GM12891 (cell line): ENCODE results near the gene PEAK1.
"Not testable (repeated sequence)": the region's sequence is repeated elsewhere in the genome, so short reads cannot be mapped to it uniquely, and the experiment has no call there.

Source experiments
- DNase-seq: peaks from one replicate; pipeline ENCODE4 v3.0.0; 2011; ENCODE audit warnings: low spot score; ENCODE audit not compliant: insufficient read length
- FAIRE-seq: peaks from 2 replicates; lab custom pipeline; 2011; peaks lifted over from hg19 to GRCh38; lab: Jason Lieb, UNC
- PAX5 ChIP-seq: IDR thresholded peaks from 2 replicates; pipeline ENCODE4 v1.6.1; 2011; ENCODE audit warnings: low read length, moderate library complexity, mild to moderate bottlenecking; ENCODE audit not compliant: insufficient read depth, severe bottlenecking
- POLR2A ChIP-seq: IDR thresholded peaks from 2 replicates; pipeline ENCODE4 v1.6.1; 2011; ENCODE audit warnings: low read depth, low read length, control low read depth
- POLR2AphosphoS5 ChIP-seq: IDR thresholded peaks from 2 replicates; pipeline ENCODE4 v1.6.1; 2011; ENCODE audit warnings: low read depth, low read length, control low read depth
- POU2F2 ChIP-seq: IDR thresholded peaks from 2 replicates; pipeline ENCODE4 v1.6.1; 2011; ENCODE audit warnings: low read depth, mild to moderate bottlenecking, control low read depth, low read length, moderate library complexity
- SPI1 ChIP-seq: IDR thresholded peaks from 2 replicates; pipeline ENCODE4 v1.6.1; 2011; ENCODE audit warnings: low read depth, low read length, control low read depth
- TAF1 ChIP-seq: IDR thresholded peaks from 2 replicates; pipeline ENCODE4 v1.6.1; 2011; ENCODE audit warnings: low read depth, low read length, control low read depth

The PEAK1 gene

DNA sequence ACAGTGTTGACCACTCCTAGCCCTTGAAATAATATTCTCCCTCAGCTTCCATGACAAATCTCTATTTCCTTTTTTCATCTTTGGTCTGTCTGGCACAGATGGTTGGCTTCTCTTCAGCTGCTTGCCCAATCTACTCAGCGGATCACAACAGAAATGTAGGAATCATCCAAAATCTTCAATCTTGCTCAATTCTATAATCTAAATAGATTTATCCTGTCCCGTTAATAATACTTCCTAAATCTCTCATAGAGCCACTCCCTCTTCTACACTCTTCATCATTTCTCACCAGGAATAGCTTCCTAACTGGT lies 3.8 kb downstream of the PEAK1 start:
- TF ChIP-seq POLR2A (no peak), TAF1 (no peak), POLR2AphosphoS5 (no peak), POU2F2 (no peak), SPI1 (no peak), PAX5 (no peak)
- DNase-seq (no peak), FAIRE-seq (no peak)

DNA sequence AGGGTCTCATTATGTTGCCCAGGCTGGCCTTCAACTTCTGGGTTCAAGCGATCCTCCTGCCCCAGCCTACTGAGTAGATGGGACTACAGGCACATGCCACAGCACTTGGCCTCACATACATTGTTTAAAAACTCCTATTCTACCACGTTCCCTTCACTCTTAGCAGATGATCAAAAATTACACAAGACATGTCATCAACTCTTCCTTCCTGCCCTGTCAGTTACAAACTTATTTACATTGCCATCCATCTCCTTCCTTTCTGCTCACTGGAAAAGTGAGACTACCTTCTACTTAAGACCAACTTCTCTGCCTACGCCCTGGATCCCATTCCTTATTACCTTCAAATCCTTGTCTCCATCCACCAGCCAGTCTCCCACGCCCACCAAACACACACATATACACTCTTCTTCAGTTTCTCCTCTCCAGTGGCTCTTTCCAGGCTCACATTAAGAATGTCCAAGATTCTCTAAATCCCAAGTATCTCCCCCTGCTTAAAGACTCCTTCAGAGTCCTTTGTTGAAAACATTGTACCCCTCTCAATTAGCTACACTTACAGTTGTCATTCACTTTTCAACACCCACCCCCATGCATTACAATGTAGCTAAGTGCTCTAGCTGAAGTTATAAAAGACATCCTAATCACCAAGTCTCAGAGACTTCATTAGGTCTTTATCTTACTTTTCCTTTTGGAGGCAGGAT lies 4.3 kb downstream of the PEAK1 start:
- no peak for FAIRE-seq
- no peak for DNase-seq
- TF ChIP-seq POLR2AphosphoS5, result no peak
- no peak for TF ChIP-seq SPI1
- TF ChIP-seq TAF1, result no peak
- no peak for TF ChIP-seq PAX5
- TF ChIP-seq POLR2A, result no peak
- TF ChIP-seq POU2F2, result no peak

DNA sequence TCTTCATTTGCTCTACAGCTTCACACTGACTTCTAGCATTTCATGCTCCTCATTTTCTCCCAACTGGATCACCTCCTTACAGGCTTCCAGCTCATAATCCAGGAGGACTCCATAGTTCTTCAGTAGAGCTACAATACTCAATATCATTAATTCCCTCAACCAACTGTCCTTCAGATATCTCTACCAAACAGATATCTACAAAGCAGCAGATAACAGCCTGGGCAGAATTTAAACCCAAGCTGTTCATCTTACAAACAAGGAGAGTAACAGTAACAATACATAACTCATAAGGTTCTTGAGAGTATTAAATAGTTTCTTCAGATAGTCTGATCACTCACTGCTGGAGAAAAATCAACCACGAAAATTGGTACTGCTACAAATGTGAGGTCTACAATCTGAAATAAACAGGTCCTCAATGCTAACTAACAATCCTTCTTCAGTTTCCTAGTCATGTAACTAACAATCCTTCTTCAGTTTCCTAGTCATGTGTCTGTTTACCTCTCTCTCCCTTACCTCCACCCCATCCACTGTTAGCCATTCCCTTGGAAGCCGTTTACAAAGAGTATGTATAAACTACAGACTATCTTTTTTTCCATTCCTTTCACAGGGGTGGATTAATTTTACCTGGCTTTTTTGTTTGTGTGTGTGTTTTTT lies 5.0 kb downstream of the PEAK1 start:
- DNase-seq (no peak), FAIRE-seq (no peak)
- TF ChIP-seq SPI1 (no peak), TAF1 (no peak), PAX5 (no peak), POU2F2 (no peak), POLR2AphosphoS5 (no peak), POLR2A (no peak)

DNA sequence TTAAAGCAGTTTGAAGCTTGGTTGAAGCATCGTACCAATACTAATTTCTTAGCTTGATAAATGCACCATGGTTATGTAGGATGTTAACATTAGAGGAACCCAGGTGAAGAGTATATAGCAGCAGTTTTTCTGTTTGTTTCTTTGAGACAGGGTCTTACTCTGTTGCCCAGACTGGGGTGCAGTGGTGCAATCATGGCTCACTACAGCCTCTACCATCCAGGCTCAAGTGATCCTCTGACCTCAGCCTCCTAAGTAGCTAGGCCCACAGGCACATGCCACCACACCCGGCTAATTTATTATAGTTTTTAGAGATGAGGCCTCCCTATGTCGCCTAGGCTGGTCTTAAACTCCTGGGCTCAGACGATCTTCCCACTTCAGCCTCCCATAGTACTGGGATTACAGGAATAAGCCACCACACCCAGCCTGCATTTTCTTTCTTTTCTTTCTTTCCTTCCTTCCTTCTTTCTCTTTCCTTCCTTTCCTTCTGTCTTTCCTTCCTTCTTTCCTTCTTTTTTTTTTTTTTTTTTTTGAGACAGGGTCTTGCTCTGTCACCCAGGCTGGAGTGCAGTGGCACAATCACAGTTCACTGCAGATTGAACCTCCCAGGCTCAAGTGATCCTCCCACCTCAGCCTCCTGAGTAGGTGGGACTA lies 6.1 kb downstream of the PEAK1 start:
- DNase-seq (no peak), FAIRE-seq (no peak)
- no peak for TF ChIP-seq SPI1
- no peak for TF ChIP-seq PAX5
- TF ChIP-seq TAF1, result no peak
- TF ChIP-seq POU2F2, result no peak
- TF ChIP-seq POLR2AphosphoS5, result no peak
- TF ChIP-seq POLR2A, result no peak

DNA sequence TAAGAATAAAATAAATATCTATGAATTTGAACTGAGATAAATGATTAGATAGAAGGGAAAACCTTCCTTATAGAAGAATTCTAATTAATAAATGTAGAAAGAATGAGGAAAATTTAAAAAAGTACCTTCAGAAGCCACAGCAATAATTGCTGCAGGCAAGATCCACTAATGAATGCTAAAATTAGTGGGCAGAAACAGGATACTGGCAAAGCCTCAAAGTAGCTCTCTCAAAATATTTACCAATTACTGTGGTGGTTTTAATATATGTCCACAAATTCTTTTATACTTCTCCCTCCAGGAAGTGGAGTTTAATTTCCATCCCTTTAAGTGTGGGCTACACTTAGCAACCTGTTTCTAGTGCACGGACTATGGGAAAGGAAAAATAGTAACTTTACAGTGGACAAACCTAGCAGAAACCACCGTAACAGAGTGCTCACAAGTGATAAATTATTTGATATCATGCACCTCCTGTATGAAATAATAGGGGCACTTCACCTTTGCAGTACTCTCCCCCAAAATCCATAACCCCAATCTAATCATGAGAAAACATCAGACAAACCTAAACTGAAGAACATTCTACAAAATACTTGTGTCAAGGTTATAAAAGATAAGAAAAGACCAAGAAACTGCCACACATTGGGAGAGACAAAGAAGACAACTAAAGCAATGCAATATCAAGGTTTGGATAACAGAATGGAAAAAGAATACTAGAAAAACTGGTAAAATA lies 6.8 kb downstream of the PEAK1 start:
- TF ChIP-seq SPI1, result no peak
- no peak for TF ChIP-seq TAF1
- DNase-seq (no peak), FAIRE-seq (no peak)

DNA sequence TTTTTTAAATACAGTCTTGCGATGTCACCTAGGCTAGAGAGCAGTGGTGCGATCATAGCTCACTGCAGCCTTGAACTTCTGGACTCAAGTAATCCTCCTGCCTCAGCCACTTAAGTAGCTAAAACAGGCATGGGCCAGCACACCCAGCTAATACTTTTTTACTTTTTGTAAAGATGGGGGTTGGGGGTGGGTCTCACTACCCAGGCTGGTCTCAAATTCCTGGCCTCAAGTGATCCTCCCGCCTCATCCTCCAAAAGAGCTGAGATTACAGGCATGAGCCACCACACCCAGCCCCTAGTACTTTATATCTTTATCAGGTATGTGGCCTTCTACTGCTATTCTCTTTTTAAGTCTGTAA lies 8.3 kb downstream of the PEAK1 start:
- no peak for TF ChIP-seq SPI1
- no peak for TF ChIP-seq POLR2A
- FAIRE-seq (no peak), DNase-seq (no peak)

DNA sequence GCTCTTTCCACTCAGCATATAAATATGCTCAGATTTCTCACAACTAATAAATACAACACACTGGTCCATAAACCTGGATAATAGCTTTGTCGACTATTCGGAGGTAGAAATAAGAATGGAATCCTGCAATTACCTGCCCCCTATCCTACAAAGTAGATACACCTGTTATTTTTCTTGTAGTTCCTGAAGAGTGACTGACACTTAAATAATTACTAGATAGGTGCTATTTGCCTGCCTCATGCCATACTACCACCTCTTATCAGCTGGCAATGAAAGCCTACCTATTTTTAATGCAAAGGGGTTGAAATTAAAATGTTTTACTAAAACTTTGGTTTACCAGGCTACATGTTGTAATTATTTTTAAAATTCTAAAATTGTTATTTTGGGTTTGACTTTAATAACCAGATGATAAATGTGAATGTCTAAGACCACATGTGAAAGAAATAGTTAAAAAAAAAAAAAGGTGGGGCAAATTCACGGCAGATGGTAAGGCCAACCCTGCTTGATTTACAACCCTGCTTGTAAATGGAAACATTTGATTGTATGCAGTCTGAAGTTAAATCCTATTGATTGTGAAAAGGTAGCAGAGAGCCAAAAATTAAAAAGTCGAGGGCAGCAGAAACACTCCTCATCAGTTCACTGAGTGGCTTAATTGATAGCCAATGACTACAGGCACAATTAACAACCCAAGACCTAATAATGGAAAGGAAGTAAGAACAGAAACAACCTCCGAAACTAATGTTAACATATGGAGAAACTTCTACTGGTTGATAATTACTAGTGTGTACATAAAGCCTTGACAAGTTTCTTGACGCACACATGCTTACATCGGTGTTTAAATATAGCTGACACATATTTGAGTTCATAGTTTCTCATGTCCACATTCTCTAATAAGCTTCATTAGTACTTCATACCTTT lies 8.9 kb downstream of the PEAK1 start:
- DNase-seq, result no peak
- TF ChIP-seq POLR2A (no peak), POLR2AphosphoS5 (no peak)
- FAIRE-seq, result no peak

DNA sequence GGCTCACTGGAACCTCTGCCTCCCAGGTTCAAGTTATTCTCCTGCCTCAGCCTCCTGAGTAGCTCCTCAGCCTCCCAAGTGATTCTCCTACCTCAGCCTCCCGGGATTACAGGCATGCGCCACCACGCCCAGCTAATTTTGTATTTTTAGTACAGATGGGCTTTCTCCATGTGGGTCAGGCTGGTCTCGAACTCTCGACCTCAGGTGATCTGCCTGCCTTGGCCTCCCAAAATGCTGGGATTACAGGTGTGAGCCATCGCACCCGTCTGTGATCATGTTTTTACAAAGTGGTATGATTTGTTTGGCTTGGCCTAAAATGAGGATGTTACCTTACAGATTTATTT lies 9.8 kb downstream of the PEAK1 start:
- DNase-seq, result not testable (repeated sequence)

DNA sequence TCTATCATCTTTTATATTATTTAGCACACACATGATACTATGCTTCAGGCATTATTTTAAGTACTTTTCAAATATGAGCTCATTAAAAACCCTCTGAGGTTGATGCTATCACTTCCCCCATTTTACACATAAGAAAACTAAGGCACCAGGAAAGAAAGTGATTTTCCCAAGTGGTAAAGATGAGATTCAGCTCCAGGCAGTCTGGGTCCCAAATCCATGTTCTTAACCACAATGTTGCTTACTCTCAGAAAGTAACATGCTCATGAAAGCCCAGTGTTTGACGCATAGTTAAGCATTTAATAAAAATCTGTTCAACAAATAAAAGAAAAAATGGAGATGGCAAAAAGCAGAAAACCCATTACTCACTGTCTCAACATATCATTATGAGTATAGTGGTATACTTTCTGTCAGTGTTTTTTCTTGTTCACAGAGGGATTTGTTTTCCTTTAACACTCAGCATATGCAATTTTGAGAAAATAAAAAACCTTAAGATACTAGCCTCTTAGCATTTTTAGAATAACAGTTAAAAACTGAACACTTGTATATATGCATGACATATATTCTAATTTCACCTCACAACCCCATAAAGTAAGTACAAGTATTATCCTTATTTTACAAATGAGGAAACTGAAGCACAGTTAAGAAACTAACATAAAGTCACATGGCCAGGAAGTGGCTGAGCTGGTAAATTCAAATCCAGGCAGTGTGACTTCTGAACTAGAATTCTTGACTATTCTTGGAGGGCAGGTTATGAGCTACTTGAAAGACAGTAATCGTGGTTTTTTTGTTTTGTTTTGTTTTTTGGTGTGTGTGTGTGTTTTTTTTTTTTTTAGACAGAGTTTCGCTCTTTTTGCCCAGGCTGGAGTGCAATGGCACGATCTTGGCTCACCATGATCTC lies 10.4 kb downstream of the PEAK1 start:
- TF ChIP-seq SPI1 (0 out of 2 replicates have a peak, but pooled peaks have one; percentile 18), POU2F2 (no peak)
- DNase-seq (no peak), FAIRE-seq (peak; percentile 72)

More for the DNA sequence above, 9.8 kb downstream of the PEAK1 start:
- not testable (repeated sequence) for FAIRE-seq
